ENCODE results near the gene FOXQ1.

Gene FOXQ1

DNA sequence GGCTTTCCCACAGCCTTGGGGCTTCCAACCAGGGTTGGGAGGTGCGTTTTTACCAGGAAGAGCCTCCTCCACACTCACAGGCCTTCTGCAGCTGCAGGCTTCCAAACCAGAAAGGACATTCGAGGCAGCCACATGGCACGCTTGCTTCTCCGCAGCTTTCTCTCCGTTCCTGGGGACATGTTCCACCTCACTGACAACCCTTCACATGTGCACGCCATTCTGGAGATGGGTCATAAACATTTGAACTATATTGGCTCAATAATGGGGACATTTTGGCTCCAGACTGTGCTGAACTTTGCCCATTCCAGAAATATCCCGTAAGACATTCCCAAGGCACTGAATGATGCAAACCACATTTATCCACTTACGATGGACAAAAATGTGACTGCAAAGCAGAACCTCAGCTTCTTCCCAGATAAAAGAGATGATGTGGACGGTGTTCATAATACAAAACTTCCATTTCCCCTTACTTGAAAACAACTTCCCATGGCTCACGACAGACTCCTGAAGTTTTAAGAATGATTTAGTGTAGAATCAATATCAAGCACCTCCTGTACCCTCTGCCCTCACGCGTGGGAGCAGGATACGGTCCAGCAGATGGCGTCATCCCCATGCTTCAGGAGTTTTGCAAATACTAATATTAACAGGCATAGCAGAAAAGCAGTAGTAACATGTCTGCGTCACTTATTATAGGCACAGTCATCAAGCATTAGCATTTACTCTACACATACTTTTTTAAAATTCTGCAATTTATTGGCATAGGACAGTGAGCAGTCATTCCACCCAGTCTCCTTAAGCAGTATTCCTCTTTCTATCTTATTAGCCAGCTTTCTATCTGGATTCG, 52.1 kb downstream of the FOXQ1 start:
- no peak for DNase-seq
